8988T (cell line): ENCODE results near the gene PPP1R36.
"Not testable (repeated sequence)": the region's sequence is repeated elsewhere in the genome, so short reads cannot be mapped to it uniquely, and the experiment has no call there.

Source experiments
- DNase-seq: peaks from one replicate; pipeline ENCODE4 v3.0.0; 2011

Gene PPP1R36

GRCh38 chr14:64614805-64615391 lies 65.1 kb downstream of the PPP1R36 start:
- no peak for DNase-seq

- not testable (repeated sequence) for DNase-seq
These were observed 68.2 kb downstream of the PPP1R36 start for GRCh38 chr14:64617872-64618408.

- DNase-seq: no peak
These were observed 71.1 kb downstream of the PPP1R36 start for GRCh38 chr14:64620910-64621309.

- DNase-seq: no peak
These were observed 73.9 kb downstream of the PPP1R36 start for GRCh38 chr14:64623554-64624165.

- no peak for DNase-seq
These were observed 75.8 kb downstream of the PPP1R36 start for GRCh38 chr14:64625386-64626232.

- DNase-seq: no peak
These were observed 79.2 kb downstream of the PPP1R36 start for GRCh38 chr14:64628940-64629408.

- DNase-seq: no peak
These were observed 81.0 kb downstream of the PPP1R36 start for GRCh38 chr14:64630778-64631177.

- DNase-seq: not testable (repeated sequence)
These were observed 81.5 kb downstream of the PPP1R36 start for GRCh38 chr14:64631222-64631621.

- no peak for DNase-seq
These were observed 82.3 kb downstream of the PPP1R36 start for GRCh38 chr14:64632056-64632455.

GRCh38 chr14:64634558-64634957 lies 84.8 kb downstream of the PPP1R36 start:
- no peak for DNase-seq

GRCh38 chr14:64636208-64636979 lies 86.6 kb downstream of the PPP1R36 start:
- peak; percentile 59 for DNase-seq

- no peak for DNase-seq
These were observed 87.2 kb downstream of the PPP1R36 start for GRCh38 chr14:64636980-64637429.

GRCh38 chr14:64637735-64638473 lies 88.1 kb downstream of the PPP1R36 start:
- no peak for DNase-seq

GRCh38 chr14:64638625-64639024 lies 88.9 kb downstream of the PPP1R36 start:
- DNase-seq: no peak
